HTR-8/SVneo (cell line): ENCODE results near the gene MTFR2.

Experiments
- DNase-seq: peaks from one replicate; pipeline ENCODE4 v3.0.0; 2011; ENCODE audit warnings: low spot score, mixed read lengths; ENCODE audit not compliant: insufficient read length
- FAIRE-seq: peaks from 2 replicates; lab custom pipeline; 2011; peaks lifted over from hg19 to GRCh38; lab: Jason Lieb, UNC

MTFR2 gene

GRCh38 chr6:136249811-136250685, at the start of gene MTFR2:
Gene MTFR2, minus strand, starts transcription at chr6:136250311. Its CDS starts 1,212 bp downstream, at chr6:136249099.
- peak; percentile 94 for FAIRE-seq

GRCh38 chr6:136294621-136295020, 44.5 kb upstream of the MTFR2 start:
- no peak for FAIRE-seq
- no peak for DNase-seq

More at GRCh38 chr6:136249811-136250685, at the start of gene MTFR2:
- peak; percentile 98 for DNase-seq

GRCh38 chr6:136290410-136291010, 40.4 kb upstream of the MTFR2 start:
- DNase-seq (peak; percentile 42), FAIRE-seq (no peak)

- FAIRE-seq (peak; percentile 97), DNase-seq (peak; percentile 96)
Measured at GRCh38 chr6:136289579-136290409, 39.7 kb upstream of the MTFR2 start, which contains the start of gene BCLAF1. Gene BCLAF1, minus strand, starts transcription at chr6:136289846. Its CDS starts 9,980 bp downstream, at chr6:136279866.

GRCh38 chr6:136289327-136289578, 39.1 kb upstream of the MTFR2 start:
- DNase-seq = peak; percentile 80
- FAIRE-seq = no peak

GRCh38 chr6:136288566-136289326, 38.6 kb upstream of the MTFR2 start:
- FAIRE-seq = no peak
- peak; percentile 43 for DNase-seq

- no peak for FAIRE-seq
- DNase-seq = no peak
Measured at GRCh38 chr6:136284909-136285308, 34.8 kb upstream of the MTFR2 start.

GRCh38 chr6:136282906-136283305, 32.8 kb upstream of the MTFR2 start:
- DNase-seq (no peak), FAIRE-seq (no peak)

- no peak for FAIRE-seq
- no peak for DNase-seq
Measured at GRCh38 chr6:136280032-136280609, 30.0 kb upstream of the MTFR2 start.

GRCh38 chr6:136274062-136274461, 24.0 kb upstream of the MTFR2 start:
- FAIRE-seq = no peak
- DNase-seq = no peak

- DNase-seq (no peak), FAIRE-seq (no peak)
Measured at GRCh38 chr6:136265101-136265500, 15.0 kb upstream of the MTFR2 start.

- no peak for DNase-seq
- no peak for FAIRE-seq
Measured at GRCh38 chr6:136262940-136263339, 12.8 kb upstream of the MTFR2 start.

- FAIRE-seq (no peak), DNase-seq (no peak)
Measured at GRCh38 chr6:136254851-136255466, 4.8 kb upstream of the MTFR2 start.

- FAIRE-seq (no peak), DNase-seq (no peak)
Measured at GRCh38 chr6:136253734-136254133, 3.6 kb upstream of the MTFR2 start.

GRCh38 chr6:136252441-136252840, 2.3 kb upstream of the MTFR2 start:
- FAIRE-seq = no peak
- no peak for DNase-seq

GRCh38 chr6:136251394-136251793, 1.3 kb upstream of the MTFR2 start:
- no peak for FAIRE-seq
- no peak for DNase-seq

- FAIRE-seq (no peak), DNase-seq (no peak)
Measured at GRCh38 chr6:136250686-136251008, 536 bp upstream of the MTFR2 start.

GRCh38 chr6:136249336-136249735, 775 bp downstream of the MTFR2 start:
- DNase-seq (peak; percentile 11), FAIRE-seq (no peak)

- no peak for FAIRE-seq
- no peak for DNase-seq
Measured at GRCh38 chr6:136244061-136244616, 6.0 kb downstream of the MTFR2 start.
